ENCODE results near the gene TMEM44. TPM values are rescaled to one million over a fixed set of nuclear protein-coding genes. Genes with fewer than 3 reads are reported as not detected.
A peak's percentile ranks its signal among the peaks of the same experiment; 100 is the strongest.

The TMEM44 gene
- total RNA-seq, 1 experiment from 2014 or later: 13.7 TPM

DNA sequence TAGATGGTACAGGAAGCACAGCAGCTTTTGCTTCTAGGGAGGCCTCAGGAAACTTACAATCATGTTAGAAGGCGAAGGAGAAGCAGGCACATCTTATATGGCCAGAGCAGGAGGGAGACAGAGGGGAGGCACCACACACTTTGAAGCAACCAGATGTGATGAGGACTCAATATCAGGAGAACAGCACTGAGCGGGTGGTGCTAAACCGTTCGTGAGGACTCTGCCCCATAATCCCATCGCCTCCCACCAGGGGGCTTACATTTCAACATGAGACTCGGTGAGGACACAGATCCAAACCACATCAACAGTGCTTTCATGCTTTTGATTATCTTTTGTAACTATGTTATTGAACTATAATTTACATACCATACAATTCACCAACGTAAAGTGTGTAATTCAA, 7.6 kb upstream of the TMEM44 start (continued):
- TF ChIP-seq GTF2I (CRISPR knock-in tag; conservative IDR thresholded peaks at IDR 0.05) (no peak), HMGA2 (CRISPR knock-in tag; IDR thresholded peaks at IDR 0.05) (no peak), GABPB1 (CRISPR knock-in tag; IDR thresholded peaks at IDR 0.05) (no peak), NFATC4 (CRISPR knock-in tag; IDR thresholded peaks at IDR 0.05) (no peak), OVOL2 (CRISPR knock-in tag; IDR thresholded peaks at IDR 0.05; ENCODE audit: borderline replicate concordance) (no peak), PRRX2 (CRISPR knock-in tag; IDR thresholded peaks at IDR 0.05) (no peak)
- TF ChIP-seq, protein P1, sequence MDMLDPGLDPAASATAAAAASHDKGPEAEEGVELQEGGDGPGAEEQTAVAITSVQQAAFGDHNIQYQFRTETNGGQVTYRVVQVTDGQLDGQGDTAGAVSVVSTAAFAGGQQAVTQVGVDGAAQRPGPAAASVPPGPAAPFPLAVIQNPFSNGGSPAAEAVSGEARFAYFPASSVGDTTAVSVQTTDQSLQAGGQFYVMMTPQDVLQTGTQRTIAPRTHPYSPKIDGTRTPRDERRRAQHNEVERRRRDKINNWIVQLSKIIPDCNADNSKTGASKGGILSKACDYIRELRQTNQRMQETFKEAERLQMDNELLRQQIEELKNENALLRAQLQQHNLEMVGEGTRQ (CRISPR knock-in tag; IDR thresholded peaks at IDR 0.05): no peak
- TF ChIP-seq, protein P2, sequence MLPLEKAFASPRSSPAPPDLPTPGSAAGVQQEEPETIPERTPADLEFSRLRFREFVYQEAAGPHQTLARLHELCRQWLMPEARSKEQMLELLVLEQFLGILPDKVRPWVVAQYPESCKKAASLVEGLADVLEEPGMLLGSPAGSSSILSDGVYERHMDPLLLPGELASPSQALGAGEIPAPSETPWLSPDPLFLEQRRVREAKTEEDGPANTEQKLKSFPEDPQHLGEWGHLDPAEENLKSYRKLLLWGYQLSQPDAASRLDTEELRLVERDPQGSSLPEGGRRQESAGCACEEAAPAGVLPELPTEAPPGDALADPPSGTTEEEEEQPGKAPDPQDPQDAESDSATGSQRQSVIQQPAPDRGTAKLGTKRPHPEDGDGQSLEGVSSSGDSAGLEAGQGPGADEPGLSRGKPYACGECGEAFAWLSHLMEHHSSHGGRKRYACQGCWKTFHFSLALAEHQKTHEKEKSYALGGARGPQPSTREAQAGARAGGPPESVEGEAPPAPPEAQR (CRISPR knock-in tag; IDR thresholded peaks at IDR 0.05): no peak
- TF ChIP-seq, protein P3, sequence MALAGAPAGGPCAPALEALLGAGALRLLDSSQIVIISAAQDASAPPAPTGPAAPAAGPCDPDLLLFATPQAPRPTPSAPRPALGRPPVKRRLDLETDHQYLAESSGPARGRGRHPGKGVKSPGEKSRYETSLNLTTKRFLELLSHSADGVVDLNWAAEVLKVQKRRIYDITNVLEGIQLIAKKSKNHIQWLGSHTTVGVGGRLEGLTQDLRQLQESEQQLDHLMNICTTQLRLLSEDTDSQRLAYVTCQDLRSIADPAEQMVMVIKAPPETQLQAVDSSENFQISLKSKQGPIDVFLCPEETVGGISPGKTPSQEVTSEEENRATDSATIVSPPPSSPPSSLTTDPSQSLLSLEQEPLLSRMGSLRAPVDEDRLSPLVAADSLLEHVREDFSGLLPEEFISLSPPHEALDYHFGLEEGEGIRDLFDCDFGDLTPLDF (CRISPR knock-in tag; IDR thresholded peaks at IDR 0.05): no peak

DNA sequence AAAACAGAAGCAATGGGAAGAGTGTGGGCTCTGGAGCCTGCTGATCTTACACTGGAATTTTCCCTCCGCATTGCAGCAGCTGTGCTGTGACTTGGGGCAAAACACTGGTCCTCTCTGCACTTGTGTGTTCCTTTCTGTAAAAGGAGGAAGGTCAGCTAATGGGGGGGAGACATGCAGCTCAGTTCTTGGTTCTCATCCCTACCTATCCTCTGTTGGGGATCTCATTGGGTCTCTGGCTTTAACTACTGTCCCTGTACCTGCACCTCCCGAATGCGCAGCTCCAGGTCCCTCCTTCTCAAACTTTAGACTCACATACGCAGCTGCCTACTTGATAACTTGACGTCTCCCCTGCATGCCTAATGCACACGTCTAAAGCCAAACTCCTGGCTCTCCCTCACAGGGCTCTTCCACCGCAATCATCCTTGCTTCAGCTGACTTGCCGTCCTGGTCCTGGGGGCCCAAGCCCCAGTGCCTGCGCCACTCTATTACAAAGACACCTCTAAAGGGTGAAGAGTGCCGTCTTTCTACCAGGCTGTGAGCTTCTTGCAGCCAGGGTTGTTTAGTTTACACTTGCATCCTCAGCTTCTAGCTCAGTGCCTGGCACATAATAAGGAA, 5.9 kb upstream of the TMEM44 start:
- Mint-ChIP-seq H3K27ac (peak overlapping the region; percentile 53; the same call in 1 of the 2 replicates), H3K36me3 (peaks cover 30% of the 10 kb centered on the region), H3K9me3 (no peaks in the 10 kb centered on the region), H3K27me3 (ENCODE audit: low read depth) (no peaks in the 10 kb centered on the region), H3K4me1 (no peaks in the 10 kb centered on the region), H3K4me3 (no peak overlapping the region)
- no peak for TF ChIP-seq NFE2L1 (CRISPR knock-in tag; IDR thresholded peaks at IDR 0.05)
- TF ChIP-seq PRRX2 (CRISPR knock-in tag; IDR thresholded peaks at IDR 0.05): no peak
- no peak for TF ChIP-seq ZNF396 (CRISPR knock-in tag; IDR thresholded peaks at IDR 0.05; ENCODE audit: borderline replicate concordance)
- no peak for TF ChIP-seq TP53 (CRISPR knock-in tag; IDR thresholded peaks at IDR 0.05)
- TF ChIP-seq, protein P4, sequence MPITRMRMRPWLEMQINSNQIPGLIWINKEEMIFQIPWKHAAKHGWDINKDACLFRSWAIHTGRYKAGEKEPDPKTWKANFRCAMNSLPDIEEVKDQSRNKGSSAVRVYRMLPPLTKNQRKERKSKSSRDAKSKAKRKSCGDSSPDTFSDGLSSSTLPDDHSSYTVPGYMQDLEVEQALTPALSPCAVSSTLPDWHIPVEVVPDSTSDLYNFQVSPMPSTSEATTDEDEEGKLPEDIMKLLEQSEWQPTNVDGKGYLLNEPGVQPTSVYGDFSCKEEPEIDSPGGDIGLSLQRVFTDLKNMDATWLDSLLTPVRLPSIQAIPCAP (CRISPR knock-in tag; IDR thresholded peaks at IDR 0.05): no peak
- no peak for TF ChIP-seq TEAD1 (CRISPR knock-in tag; IDR thresholded peaks at IDR 0.05)
- TF ChIP-seq, protein P5, sequence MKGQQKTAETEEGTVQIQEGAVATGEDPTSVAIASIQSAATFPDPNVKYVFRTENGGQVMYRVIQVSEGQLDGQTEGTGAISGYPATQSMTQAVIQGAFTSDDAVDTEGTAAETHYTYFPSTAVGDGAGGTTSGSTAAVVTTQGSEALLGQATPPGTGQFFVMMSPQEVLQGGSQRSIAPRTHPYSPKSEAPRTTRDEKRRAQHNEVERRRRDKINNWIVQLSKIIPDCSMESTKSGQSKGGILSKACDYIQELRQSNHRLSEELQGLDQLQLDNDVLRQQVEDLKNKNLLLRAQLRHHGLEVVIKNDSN (CRISPR knock-in tag; IDR thresholded peaks at IDR 0.05): no peak
- no peak for DNase-seq (ENCODE audit: low spot score)
- no peak for ATAC-seq
- POLR2A ChIA-PET: interaction anchor here (0.7 to 0.9 kb wide), 2 partner anchors 343 to 620 kb away, joined by 3 read pairs; no protein-coding TSS in a partner anchor
- CTCF ChIA-PET: interaction anchor here (1.2 to 1.4 kb wide), 2 partner anchors 16 to 33 kb away, joined by 3 to 6 read pairs; partner anchors contain the start of gene LSG1

DNA sequence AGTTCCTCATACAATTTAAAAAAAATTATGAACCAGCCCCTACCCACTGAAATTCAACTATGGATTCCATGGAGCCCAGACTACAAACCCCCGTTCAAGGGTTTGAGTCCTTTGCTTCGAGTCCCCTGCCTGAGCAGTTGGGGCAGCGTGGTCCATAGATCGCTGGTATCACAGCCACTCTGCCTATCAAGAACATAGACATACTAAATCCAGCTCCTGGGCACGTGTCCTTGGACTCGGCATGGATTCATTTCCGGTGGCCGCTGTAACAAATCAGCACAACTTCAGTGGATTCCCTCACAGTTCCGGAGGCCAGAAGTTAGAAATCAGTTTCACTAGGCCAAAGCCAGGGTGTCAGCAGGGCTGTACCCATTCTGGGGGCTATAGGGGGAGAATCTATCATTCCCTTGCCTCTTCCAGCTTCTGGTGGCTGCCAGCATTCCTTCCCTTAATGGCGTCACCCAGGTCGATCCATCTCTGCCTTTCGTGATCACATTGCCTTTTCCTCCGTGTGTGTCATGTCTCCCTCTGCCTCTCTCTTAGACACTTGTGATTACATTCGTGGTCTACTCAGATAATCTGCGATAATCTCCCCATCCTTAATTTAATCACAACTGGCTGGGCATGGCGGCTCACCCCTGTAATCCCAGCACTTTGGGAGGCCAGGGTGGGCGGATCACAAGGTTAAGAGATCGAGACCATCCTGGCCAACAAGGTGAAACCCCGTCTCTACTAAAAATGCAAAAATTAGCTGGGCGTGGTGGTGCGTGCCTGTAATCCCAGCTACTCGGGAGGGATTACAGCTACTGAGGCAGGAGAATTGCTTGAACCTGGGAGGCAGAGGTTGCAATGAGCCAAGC, 4.6 kb upstream of the TMEM44 start:
- Mint-ChIP-seq H3K9me3 (no peaks in the 10 kb centered on the region), H3K4me1 (no peaks in the 10 kb centered on the region), H3K27ac (no peak overlapping the region), H3K4me3 (no peak overlapping the region), H3K27me3 (ENCODE audit: low read depth) (no peaks in the 10 kb centered on the region), H3K36me3 (peaks cover 20% of the 10 kb centered on the region)
- CTCF ChIA-PET: interaction anchor here (1.4 kb wide), 1 partner anchor 15 kb away, joined by 3 read pairs; no protein-coding TSS in a partner anchor
- DNase-seq (ENCODE audit: low spot score): no peak
- no peak for ATAC-seq
- POLR2A ChIA-PET: interaction anchor here (0.7 to 0.9 kb wide), 2 partner anchors 345 to 621 kb away, joined by 3 read pairs; no protein-coding TSS in a partner anchor
- TF ChIP-seq NFE2L1 (CRISPR knock-in tag; IDR thresholded peaks at IDR 0.05): no peak
- no peak for TF ChIP-seq EMX1 (CRISPR knock-in tag; IDR thresholded peaks at IDR 0.05)
- TF ChIP-seq, protein P6, sequence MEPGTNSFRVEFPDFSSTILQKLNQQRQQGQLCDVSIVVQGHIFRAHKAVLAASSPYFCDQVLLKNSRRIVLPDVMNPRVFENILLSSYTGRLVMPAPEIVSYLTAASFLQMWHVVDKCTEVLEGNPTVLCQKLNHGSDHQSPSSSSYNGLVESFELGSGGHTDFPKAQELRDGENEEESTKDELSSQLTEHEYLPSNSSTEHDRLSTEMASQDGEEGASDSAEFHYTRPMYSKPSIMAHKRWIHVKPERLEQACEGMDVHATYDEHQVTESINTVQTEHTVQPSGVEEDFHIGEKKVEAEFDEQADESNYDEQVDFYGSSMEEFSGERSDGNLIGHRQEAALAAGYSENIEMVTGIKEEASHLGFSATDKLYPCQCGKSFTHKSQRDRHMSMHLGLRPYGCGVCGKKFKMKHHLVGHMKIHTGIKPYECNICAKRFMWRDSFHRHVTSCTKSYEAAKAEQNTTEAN (CRISPR knock-in tag; IDR thresholded peaks at IDR 0.05): no peak
- TF ChIP-seq NR1H2 (CRISPR knock-in tag; IDR thresholded peaks at IDR 0.05): no peak
- no peak for TF ChIP-seq FOXK1 (CRISPR knock-in tag; IDR thresholded peaks at IDR 0.05)
- TF ChIP-seq, protein P7, sequence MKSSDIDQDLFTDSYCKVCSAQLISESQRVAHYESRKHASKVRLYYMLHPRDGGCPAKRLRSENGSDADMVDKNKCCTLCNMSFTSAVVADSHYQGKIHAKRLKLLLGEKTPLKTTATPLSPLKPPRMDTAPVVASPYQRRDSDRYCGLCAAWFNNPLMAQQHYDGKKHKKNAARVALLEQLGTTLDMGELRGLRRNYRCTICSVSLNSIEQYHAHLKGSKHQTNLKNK (CRISPR knock-in tag; IDR thresholded peaks at IDR 0.05): no peak
- TF ChIP-seq, protein P8, sequence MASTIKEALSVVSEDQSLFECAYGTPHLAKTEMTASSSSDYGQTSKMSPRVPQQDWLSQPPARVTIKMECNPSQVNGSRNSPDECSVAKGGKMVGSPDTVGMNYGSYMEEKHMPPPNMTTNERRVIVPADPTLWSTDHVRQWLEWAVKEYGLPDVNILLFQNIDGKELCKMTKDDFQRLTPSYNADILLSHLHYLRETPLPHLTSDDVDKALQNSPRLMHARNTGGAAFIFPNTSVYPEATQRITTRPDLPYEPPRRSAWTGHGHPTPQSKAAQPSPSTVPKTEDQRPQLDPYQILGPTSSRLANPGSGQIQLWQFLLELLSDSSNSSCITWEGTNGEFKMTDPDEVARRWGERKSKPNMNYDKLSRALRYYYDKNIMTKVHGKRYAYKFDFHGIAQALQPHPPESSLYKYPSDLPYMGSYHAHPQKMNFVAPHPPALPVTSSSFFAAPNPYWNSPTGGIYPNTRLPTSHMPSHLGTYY (CRISPR knock-in tag; IDR thresholded peaks at IDR 0.05): no peak
- no peak for TF ChIP-seq FOXP1 (CRISPR knock-in tag; IDR thresholded peaks at IDR 0.05; ENCODE audit: borderline replicate concordance)
- TF ChIP-seq GABPB1 (CRISPR knock-in tag; IDR thresholded peaks at IDR 0.05): no peak
- TF ChIP-seq, protein P9, sequence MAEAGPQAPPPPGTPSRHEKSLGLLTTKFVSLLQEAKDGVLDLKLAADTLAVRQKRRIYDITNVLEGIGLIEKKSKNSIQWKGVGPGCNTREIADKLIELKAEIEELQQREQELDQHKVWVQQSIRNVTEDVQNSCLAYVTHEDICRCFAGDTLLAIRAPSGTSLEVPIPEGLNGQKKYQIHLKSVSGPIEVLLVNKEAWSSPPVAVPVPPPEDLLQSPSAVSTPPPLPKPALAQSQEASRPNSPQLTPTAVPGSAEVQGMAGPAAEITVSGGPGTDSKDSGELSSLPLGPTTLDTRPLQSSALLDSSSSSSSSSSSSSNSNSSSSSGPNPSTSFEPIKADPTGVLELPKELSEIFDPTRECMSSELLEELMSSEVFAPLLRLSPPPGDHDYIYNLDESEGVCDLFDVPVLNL (CRISPR knock-in tag; IDR thresholded peaks at IDR 0.05; ENCODE audit: borderline replicate concordance, low read depth): no peak

Measured in WTC11 (cell line).